NK-92 treated with Interleukin-12 subunit alpha and Interleukin-12 subunit beta, amount 100 ng/mL, for 24 hours (cell line): ENCODE data around the gene ARHGAP8.

ENCODE experiments used
- DNase-seq: peaks from one replicate; lab custom pipeline; 2025; lab: John Stamatoyannopoulos, UW

The ARHGAP8 gene

GRCh38 chr22:44726439-44726838 is 25.9 kb upstream of the ARHGAP8 start:
- DNase-seq: no peak

- DNase-seq: no peak
Observed at GRCh38 chr22:44727148-44727547, 25.2 kb upstream of the ARHGAP8 start.

GRCh38 chr22:44727709-44728108 is 24.7 kb upstream of the ARHGAP8 start:
- DNase-seq: no peak

GRCh38 chr22:44728761-44729324 is 23.5 kb upstream of the ARHGAP8 start:
- no peak for DNase-seq

GRCh38 chr22:44729391-44730021 is 22.9 kb upstream of the ARHGAP8 start:
- DNase-seq: no peak

GRCh38 chr22:44730022-44730393 is 22.4 kb upstream of the ARHGAP8 start:
- DNase-seq: no peak

- no peak for DNase-seq
Observed at GRCh38 chr22:44730490-44731356, 21.7 kb upstream of the ARHGAP8 start.

- no peak for DNase-seq
Observed at GRCh38 chr22:44731357-44731970, 20.9 kb upstream of the ARHGAP8 start.

GRCh38 chr22:44732017-44732561 is 20.3 kb upstream of the ARHGAP8 start:
- no peak for DNase-seq

GRCh38 chr22:44732661-44733060 is 19.7 kb upstream of the ARHGAP8 start:
- no peak for DNase-seq

- DNase-seq: no peak
Observed at GRCh38 chr22:44733426-44734106, 18.8 kb upstream of the ARHGAP8 start.

- no peak for DNase-seq
Observed at GRCh38 chr22:44734278-44734677, 18.1 kb upstream of the ARHGAP8 start.

- DNase-seq: no peak
Observed at GRCh38 chr22:44734801-44735517, 17.4 kb upstream of the ARHGAP8 start.

- peak; percentile 10 for DNase-seq
Observed at GRCh38 chr22:44735518-44736428, 16.6 kb upstream of the ARHGAP8 start.

GRCh38 chr22:44736581-44737405 is 15.6 kb upstream of the ARHGAP8 start:
- no peak for DNase-seq

GRCh38 chr22:44737406-44738346 is 14.7 kb upstream of the ARHGAP8 start:
- no peak for DNase-seq

GRCh38 chr22:44738347-44738715 is 14.0 kb upstream of the ARHGAP8 start:
- DNase-seq: no peak

GRCh38 chr22:44739024-44739423 is 13.4 kb upstream of the ARHGAP8 start:
- DNase-seq: no peak
